Gastroesophageal sphincter (tissue), 4 donors: ENCODE results near the gene GPR141. TPM values are rescaled to one million over a fixed set of nuclear protein-coding genes. Genes with fewer than 3 reads are reported as not detected.

Source experiments
- ATAC-seq: fragments of 150-250 bp; one replicate; pipeline ENCODE4 v1.9.1; 2016; ENCODE audit warnings: mild to moderate bottlenecking, moderate library complexity
- H3K27ac ChIP-seq, 4 donors: fragments of 200-600 bp; sonication (generic) in 3 of 4; 1 replicate in 3 of 4; 2 replicates in 1 of 4; pipeline ENCODE4 v1.5.1; 2016 to 2019
- H3K27me3 ChIP-seq: fragments of 200-600 bp; sonication (generic); one replicate; pipeline ENCODE4 v1.5.1; 2019
- H3K36me3 ChIP-seq, 2 donors: fragments of 200-600 bp; sonication (generic); one replicate each; pipeline ENCODE4 v1.5.1; 2019; ENCODE audit warnings: control low read depth in 1 of 2
- H3K4me1 ChIP-seq, 3 donors: fragments of 200-600 bp; sonication (generic); 1 replicate in 2 of 3; 2 replicates in 1 of 3; pipeline ENCODE4 v1.5.1; 2016 to 2019; ENCODE audit warnings: control low read depth in 2 of 3
- H3K4me3 ChIP-seq, 2 donors: fragments of 200-600 bp; sonication (generic); one replicate each; pipeline ENCODE4 v1.5.1; 2019; ENCODE audit warnings: mild to moderate bottlenecking in 1 of 2, moderate library complexity in 1 of 2
- H3K9me3 ChIP-seq, 3 donors: fragments of 200-600 bp; sonication (generic); one replicate each; pipeline ENCODE4 v1.5.1; 2017 to 2019; ENCODE audit warnings: control low read depth in 2 of 3
- EP300 ChIP-seq: sonication (generic); formaldehyde crosslinking; IDR thresholded peaks from one replicate; pipeline ENCODE4 v1.6.1; 2017; ENCODE audit warnings: antibody characterized with exemption, mild to moderate bottlenecking
- POLR2A ChIP-seq, 2 donors: fragments of 450-650 bp; IDR thresholded peaks; one replicate each; pipeline ENCODE4 v1.6.1; 2017; ENCODE audit warnings: antibody characterized with exemption in 2 of 2, mild to moderate bottlenecking in 2 of 2, moderate library complexity in 1 of 2
- POLR2AphosphoS5 ChIP-seq: sonication (generic); formaldehyde crosslinking; IDR thresholded peaks from one replicate; pipeline ENCODE4 v1.6.1; 2017; ENCODE audit warnings: antibody characterized with exemption
- WGBS, 2 donors: methylation state at CpG; one replicate each; pipeline ENCODE4 v1.1.5; 2018; ENCODE audit warnings: low coverage in 1 of 2; 5-methylcytosine and 5-hydroxymethylcytosine counted together
- total RNA-seq, 4 donors: library from RNA; depleted of rRNA; stranded (reverse); fragments of >200 nt; gene quantifications; one replicate each; pipeline ENCODE4 v1.1.0, GENCODE V29; 2016
- TF ChIP-seq, protein P1 (sequence below), 4 experiments: fragments of 200-600 bp in 2 of 4; fragments of 450-650 bp in 2 of 4; sonication (generic) in 1 of 4; IDR thresholded peaks; one replicate each; pipeline ENCODE4 v1.5.1; 2017 to 2019; ENCODE audit warnings: antibody characterized with exemption in 4 of 4, mild to moderate bottlenecking in 2 of 4, moderate library complexity in 2 of 4

Gene GPR141
- total RNA-seq, 4 donors from 2014 or later: 1.2 TPM; not detected in 3

DNA sequence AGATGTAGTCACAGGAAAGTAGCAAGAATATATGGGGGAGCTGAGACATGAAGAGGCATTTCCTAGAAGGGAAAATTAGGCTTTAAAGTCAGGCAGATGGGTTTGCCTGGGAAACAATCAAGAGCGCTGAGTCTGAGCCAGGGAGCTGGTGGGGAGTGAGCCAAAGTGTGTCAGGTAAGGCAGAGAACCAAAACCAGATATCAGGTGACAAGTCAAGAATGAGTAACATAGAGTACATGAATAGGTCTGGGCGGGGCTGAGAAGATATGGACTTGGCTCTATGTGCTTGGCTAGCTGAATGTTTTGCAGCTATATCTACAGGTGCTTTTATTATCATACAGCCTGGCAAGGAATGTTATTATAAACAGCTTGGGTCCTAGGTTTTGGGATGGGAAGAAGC is 49.3 kb downstream of the GPR141 start:
- TF ChIP-seq EP300 (no peak), POLR2AphosphoS5 (no peak), POLR2A (IDR thresholded peaks at IDR 0.05) (no peak)
- TF ChIP-seq, protein P1, sequence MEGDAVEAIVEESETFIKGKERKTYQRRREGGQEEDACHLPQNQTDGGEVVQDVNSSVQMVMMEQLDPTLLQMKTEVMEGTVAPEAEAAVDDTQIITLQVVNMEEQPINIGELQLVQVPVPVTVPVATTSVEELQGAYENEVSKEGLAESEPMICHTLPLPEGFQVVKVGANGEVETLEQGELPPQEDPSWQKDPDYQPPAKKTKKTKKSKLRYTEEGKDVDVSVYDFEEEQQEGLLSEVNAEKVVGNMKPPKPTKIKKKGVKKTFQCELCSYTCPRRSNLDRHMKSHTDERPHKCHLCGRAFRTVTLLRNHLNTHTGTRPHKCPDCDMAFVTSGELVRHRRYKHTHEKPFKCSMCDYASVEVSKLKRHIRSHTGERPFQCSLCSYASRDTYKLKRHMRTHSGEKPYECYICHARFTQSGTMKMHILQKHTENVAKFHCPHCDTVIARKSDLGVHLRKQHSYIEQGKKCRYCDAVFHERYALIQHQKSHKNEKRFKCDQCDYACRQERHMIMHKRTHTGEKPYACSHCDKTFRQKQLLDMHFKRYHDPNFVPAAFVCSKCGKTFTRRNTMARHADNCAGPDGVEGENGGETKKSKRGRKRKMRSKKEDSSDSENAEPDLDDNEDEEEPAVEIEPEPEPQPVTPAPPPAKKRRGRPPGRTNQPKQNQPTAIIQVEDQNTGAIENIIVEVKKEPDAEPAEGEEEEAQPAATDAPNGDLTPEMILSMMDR (IDR thresholded peaks at IDR 0.05): no peak
- Histone ChIP-seq H3K9me3 (no peaks in the 10 kb centered on the region), H3K36me3 (no peaks in the 10 kb centered on the region), H3K4me3 (no peak overlapping the region), H3K27me3 (no peaks in the 10 kb centered on the region), H3K4me1 (peaks cover 0 to 29% (median 3%) of the 10 kb centered on the region in 3 donors), H3K27ac (no peak overlapping the region)
- no peak for ATAC-seq
- 93 to 100% methylated on average over 1 to 2 of the region's 2 CpGs for WGBS, 2 donors

DNA sequence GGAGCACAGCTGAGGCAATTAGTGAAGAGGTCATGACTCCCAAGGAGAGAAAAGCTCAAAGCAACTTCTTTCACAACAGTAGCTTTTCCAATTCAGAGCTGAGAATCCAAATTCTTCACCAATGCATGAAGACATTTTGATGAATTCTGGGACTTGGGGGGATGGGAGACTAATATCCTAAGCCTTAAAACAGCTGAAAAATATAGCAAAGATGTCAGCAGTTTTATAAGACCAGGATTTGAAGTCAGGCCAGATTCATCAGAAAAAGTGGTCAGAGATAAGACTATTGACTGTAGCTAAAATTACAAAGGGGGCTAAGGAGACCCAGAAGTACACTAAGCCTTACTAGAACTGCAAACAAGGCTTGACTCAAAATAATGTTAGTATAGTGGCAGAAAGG is 51.6 kb downstream of the GPR141 start:
- H3K9me3 ChIP-seq: no peaks in the 10 kb centered on the region
- H3K27ac ChIP-seq: no peak overlapping the region
- H3K4me1 ChIP-seq: peaks cover 0 to 13% (median 0%) of the 10 kb centered on the region in 3 donors
- H3K4me3 ChIP-seq: no peak overlapping the region
- no peak for ATAC-seq
- no peak for TF ChIP-seq POLR2A (IDR thresholded peaks at IDR 0.05)
- TF ChIP-seq, protein P1 (IDR thresholded peaks at IDR 0.05): no peak
- no peak for TF ChIP-seq POLR2AphosphoS5
- TF ChIP-seq EP300: no peak
- no peaks in the 10 kb centered on the region for H3K27me3 ChIP-seq
- no peaks in the 10 kb centered on the region for H3K36me3 ChIP-seq

DNA sequence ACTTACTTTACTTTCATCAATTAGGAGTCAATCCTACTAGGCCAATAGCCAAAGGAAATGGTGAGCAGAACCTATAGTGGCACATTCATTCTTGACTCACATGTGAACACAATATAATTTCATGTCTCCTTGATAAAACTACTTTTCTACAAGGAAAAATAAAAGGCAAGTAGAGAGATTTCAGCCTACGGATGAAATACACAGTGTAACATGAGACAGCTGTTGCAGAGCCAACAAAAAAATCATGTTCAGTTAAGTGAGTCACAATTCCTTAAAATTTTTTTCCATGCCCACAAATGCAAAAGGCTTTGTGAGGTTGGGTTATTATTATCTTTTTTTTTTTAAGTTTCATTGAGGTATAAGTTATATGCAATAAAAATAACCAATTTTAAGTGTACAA is 54.8 kb downstream of the GPR141 start:
- no peaks in the 10 kb centered on the region for H3K27me3 ChIP-seq
- no peak for ATAC-seq
- no peaks in the 10 kb centered on the region for H3K4me1 ChIP-seq
- H3K9me3 ChIP-seq: no peaks in the 10 kb centered on the region
- no peak overlapping the region for H3K4me3 ChIP-seq
- no peaks in the 10 kb centered on the region for H3K36me3 ChIP-seq
- 25 to 50% methylated on average over 1 of the region's 1 CpG for whole genome bisulfite sequencing, 2 donors
- no peak overlapping the region for H3K27ac ChIP-seq
- TF ChIP-seq POLR2A (IDR thresholded peaks at IDR 0.05): no peak
- TF ChIP-seq, protein P1 (IDR thresholded peaks at IDR 0.05): no peak
- no peak for TF ChIP-seq POLR2AphosphoS5
- no peak for TF ChIP-seq EP300

DNA sequence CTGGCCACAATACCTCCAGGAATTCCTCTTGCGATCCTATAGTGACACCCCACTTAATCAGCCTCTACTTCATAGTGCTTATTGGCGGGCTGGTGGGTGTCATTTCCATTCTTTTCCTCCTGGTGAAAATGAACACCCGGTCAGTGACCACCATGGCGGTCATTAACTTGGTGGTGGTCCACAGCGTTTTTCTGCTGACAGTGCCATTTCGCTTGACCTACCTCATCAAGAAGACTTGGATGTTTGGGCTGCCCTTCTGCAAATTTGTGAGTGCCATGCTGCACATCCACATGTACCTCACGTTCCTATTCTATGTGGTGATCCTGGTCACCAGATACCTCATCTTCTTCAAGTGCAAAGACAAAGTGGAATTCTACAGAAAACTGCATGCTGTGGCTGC is 56.8 kb downstream of the GPR141 start:
- ATAC-seq: no peak
- WGBS, 2 donors: 88 to 100% methylated on average over 3 to 7 of the region's 7 CpGs
- no peaks in the 10 kb centered on the region for H3K4me1 ChIP-seq

DNA sequence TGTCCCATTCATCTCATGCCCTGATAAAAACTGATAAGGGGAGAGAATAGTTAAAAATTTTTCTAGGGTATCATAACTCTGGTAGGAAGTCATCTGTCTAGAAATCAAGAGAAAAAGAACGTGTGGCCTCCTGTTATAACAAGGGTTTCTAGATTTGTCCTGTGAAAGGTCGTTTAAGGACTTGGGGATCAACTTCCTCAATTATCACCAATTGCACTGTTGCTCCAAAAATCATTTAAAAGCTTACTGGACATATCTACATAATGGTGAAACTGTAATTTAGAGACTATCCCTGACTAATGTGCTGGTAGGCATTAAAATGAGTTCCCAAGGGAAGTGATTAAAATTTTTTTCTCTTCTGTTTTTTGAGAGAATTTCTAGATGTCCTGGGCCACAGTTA is 58.2 kb downstream of the GPR141 start:
- Histone ChIP-seq H3K9me3 (no peaks in the 10 kb centered on the region), H3K4me1 (no peaks in the 10 kb centered on the region), H3K36me3 (no peaks in the 10 kb centered on the region), H3K27ac (no peak overlapping the region), H3K27me3 (no peaks in the 10 kb centered on the region), H3K4me3 (no peak overlapping the region)
- 38 to 66% methylated on average over 2 of the region's 2 CpGs for WGBS, 2 donors
- TF ChIP-seq POLR2A (IDR thresholded peaks at IDR 0.05) (no peak), POLR2AphosphoS5 (no peak), EP300 (no peak)
- TF ChIP-seq, protein P1 (IDR thresholded peaks at IDR 0.05): no peak
- ATAC-seq: no peak

More for the DNA sequence above, 56.8 kb downstream of the GPR141 start:
- Histone ChIP-seq H3K36me3 (no peaks in the 10 kb centered on the region), H3K9me3 (no peaks in the 10 kb centered on the region), H3K4me3 (no peak overlapping the region), H3K27ac (no peak overlapping the region), H3K27me3 (no peaks in the 10 kb centered on the region)
- no peak for TF ChIP-seq EP300
- no peak for TF ChIP-seq POLR2AphosphoS5
- TF ChIP-seq POLR2A (IDR thresholded peaks at IDR 0.05): no peak
- TF ChIP-seq, protein P1 (IDR thresholded peaks at IDR 0.05): no peak
